Colonic mucosa (tissue), 4 donors: ENCODE data around the gene APBB3. TPM values are rescaled to one million over a fixed set of nuclear protein-coding genes. Genes with fewer than 3 reads are reported as not detected.
"Not testable (repeated sequence)": the region's sequence is repeated elsewhere in the genome, so short reads cannot be mapped to it uniquely, and the experiment has no call there.

Source experiments
- DNase-seq: peaks from one replicate; pipeline ENCODE4 v3.0.0-alpha.2; 2020
- H3K27ac ChIP-seq: fragments of 200-600 bp; one replicate; pipeline ENCODE4 v1.8.0; 2021
- H3K27me3 ChIP-seq: fragments of 200-600 bp; one replicate; pipeline ENCODE4 v1.8.0; 2021
- H3K36me3 ChIP-seq: fragments of 200-600 bp; one replicate; pipeline ENCODE4 v1.8.0; 2021
- H3K4me1 ChIP-seq: fragments of 200-600 bp; one replicate; pipeline ENCODE4 v1.8.0; 2021; ENCODE audit warnings: mild to moderate bottlenecking
- H3K4me3 ChIP-seq: fragments of 200-600 bp; one replicate; pipeline ENCODE4 v1.8.0; 2021
- H3K9ac ChIP-seq, 2 donors: one replicate each; pipeline ENCODE4 v1.7.0; 2013; ENCODE audit warnings: control low read depth in 2 of 2, low read depth in 2 of 2, low read length in 2 of 2
- H3K9me3 ChIP-seq: fragments of 200-600 bp; one replicate; pipeline ENCODE4 v1.8.0; 2021
- CTCF ChIP-seq: fragments of 200-600 bp; IDR thresholded peaks from one replicate; pipeline ENCODE4 v1.8.0; 2022; ENCODE audit warnings: antibody characterized with exemption, mild to moderate bottlenecking
- intact Hi-C: fragments of 100-400 bp; cut with DNase I; formaldehyde crosslinking; loops from one replicate; pipeline ENCODE4 v1.14.1; 2022
- total RNA-seq, 2 donors: library from RNA; stranded (reverse); fragmentation: NEBNext Ultra II Directional in 1 of 2; extraction: Animal tissue kit (Norgen Biotek cat#: 25700) in 1 of 2; gene quantifications; one replicate each; pipeline ENCODE4 v1.2.1, GENCODE V29; 2021
- donor health status: healthy.
- donor health status: DM: no; HTN: no; CAD: no.
- donor health status: DM: no; HTN: no; CAD: no.

The APBB3 gene
- total RNA-seq, 2 donors from 2014 or later: 11.0 to 17.0 TPM

- intact Hi-C loops: no loop called here
- Histone ChIP-seq H3K9ac (no peak overlapping the region), H3K27me3 (no peaks in the 10 kb centered on the region), H3K4me1 (no peaks in the 10 kb centered on the region), H3K9me3 (no peaks in the 10 kb centered on the region), H3K4me3 (no peak overlapping the region), H3K27ac (no peak overlapping the region), H3K36me3 (no peaks in the 10 kb centered on the region)
- TF ChIP-seq CTCF: no peak
- no peak for DNase-seq
Observed at GRCh38 chr5:140596321-140596741, 31.9 kb upstream of the APBB3 start.

GRCh38 chr5:140595538-140596300 is 31.3 kb upstream of the APBB3 start:
- intact Hi-C loops: no loop called here
- peak; percentile 60 for DNase-seq
- H3K27me3 ChIP-seq: no peaks in the 10 kb centered on the region
- no peak for TF ChIP-seq CTCF
- H3K27ac ChIP-seq: no peak overlapping the region
- no peaks in the 10 kb centered on the region for H3K4me1 ChIP-seq
- H3K9ac ChIP-seq: no peak overlapping the region
- no peak overlapping the region for H3K4me3 ChIP-seq
- no peaks in the 10 kb centered on the region for H3K9me3 ChIP-seq
- no peaks in the 10 kb centered on the region for H3K36me3 ChIP-seq

GRCh38 chr5:140594169-140594568 is 29.8 kb upstream of the APBB3 start:
- H3K27ac ChIP-seq: no peak overlapping the region
- H3K9me3 ChIP-seq: no peaks in the 10 kb centered on the region
- H3K27me3 ChIP-seq: no peaks in the 10 kb centered on the region
- no peak overlapping the region for H3K9ac ChIP-seq
- DNase-seq: no peak
- no peaks in the 10 kb centered on the region for H3K4me1 ChIP-seq
- H3K36me3 ChIP-seq: no peaks in the 10 kb centered on the region
- intact Hi-C loops: no loop called here
- no peak for TF ChIP-seq CTCF
- H3K4me3 ChIP-seq: no peak overlapping the region

GRCh38 chr5:140593070-140593469 is 28.7 kb upstream of the APBB3 start:
- H3K4me1 ChIP-seq, H3K27ac ChIP-seq, H3K4me3 ChIP-seq, intact Hi-C loops, H3K9me3 ChIP-seq, H3K27me3 ChIP-seq, H3K36me3 ChIP-seq, H3K9ac ChIP-seq: not testable (repeated sequence)
- peak; percentile 43 for DNase-seq

- Histone ChIP-seq H3K36me3 (no peaks in the 10 kb centered on the region), H3K4me3 (no peak overlapping the region), H3K9ac (no peak overlapping the region), H3K27me3 (no peaks in the 10 kb centered on the region), H3K9me3 (no peaks in the 10 kb centered on the region), H3K27ac (no peak overlapping the region), H3K4me1 (no peaks in the 10 kb centered on the region)
- no peak for TF ChIP-seq CTCF
- intact Hi-C loops: no loop called here
- DNase-seq: no peak
Observed at GRCh38 chr5:140591747-140592372, 27.5 kb upstream of the APBB3 start.

GRCh38 chr5:140590861-140591260 is 26.5 kb upstream of the APBB3 start:
- Histone ChIP-seq H3K27ac (no peak overlapping the region), H3K36me3 (no peaks in the 10 kb centered on the region), H3K27me3 (no peaks in the 10 kb centered on the region), H3K9ac (no peak overlapping the region), H3K4me1 (no peaks in the 10 kb centered on the region), H3K4me3 (no peak overlapping the region), H3K9me3 (no peaks in the 10 kb centered on the region)
- no peak for TF ChIP-seq CTCF
- no peak for DNase-seq
- intact Hi-C loops: no loop called here
